ENCODE results near the gene PRDM16. TPM values are rescaled to one million over a fixed set of nuclear protein-coding genes. Genes with fewer than 3 reads are reported as not detected.

The PRDM16 gene
- total and polyA plus RNA-seq, 8 donors = 9.6 to 18.0 (median 14.7) TPM

DNA sequence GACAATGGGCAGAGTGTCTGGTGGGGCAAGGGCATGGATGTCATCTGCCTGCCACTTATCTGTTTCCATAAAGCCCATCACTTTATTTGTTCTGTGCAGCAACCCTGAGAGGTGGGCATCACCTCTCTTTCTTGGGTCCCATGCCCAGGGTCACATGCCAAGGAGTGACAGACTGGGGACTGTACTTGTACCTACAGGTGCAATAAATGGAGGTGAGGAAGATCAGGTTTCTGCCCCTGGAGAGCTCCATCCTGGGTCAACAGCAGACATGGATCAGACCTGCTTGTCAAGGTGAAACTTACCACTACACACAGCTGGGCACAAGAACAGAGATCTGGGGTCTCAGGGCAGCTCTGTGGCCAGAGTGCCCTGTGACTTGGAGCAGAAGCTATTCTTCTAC, 18.4 kb upstream of the PRDM16 start:
- DNase-seq (no peak), ATAC-seq (no peak)
- Histone ChIP-seq H3K27ac (no peak overlapping the region), H3K4me1 (no peaks in the 10 kb centered on the region), H3K4me3 (no peak overlapping the region), H3K27me3 (peaks cover 0 to 39% of the 10 kb centered on the region in 2 donors), H3K36me3 (no peaks in the 10 kb centered on the region), H3K9me3 (no peaks in the 10 kb centered on the region)
- intact Hi-C loops (cut with DNase I) = no loop called here
- TF ChIP-seq, protein P1, sequence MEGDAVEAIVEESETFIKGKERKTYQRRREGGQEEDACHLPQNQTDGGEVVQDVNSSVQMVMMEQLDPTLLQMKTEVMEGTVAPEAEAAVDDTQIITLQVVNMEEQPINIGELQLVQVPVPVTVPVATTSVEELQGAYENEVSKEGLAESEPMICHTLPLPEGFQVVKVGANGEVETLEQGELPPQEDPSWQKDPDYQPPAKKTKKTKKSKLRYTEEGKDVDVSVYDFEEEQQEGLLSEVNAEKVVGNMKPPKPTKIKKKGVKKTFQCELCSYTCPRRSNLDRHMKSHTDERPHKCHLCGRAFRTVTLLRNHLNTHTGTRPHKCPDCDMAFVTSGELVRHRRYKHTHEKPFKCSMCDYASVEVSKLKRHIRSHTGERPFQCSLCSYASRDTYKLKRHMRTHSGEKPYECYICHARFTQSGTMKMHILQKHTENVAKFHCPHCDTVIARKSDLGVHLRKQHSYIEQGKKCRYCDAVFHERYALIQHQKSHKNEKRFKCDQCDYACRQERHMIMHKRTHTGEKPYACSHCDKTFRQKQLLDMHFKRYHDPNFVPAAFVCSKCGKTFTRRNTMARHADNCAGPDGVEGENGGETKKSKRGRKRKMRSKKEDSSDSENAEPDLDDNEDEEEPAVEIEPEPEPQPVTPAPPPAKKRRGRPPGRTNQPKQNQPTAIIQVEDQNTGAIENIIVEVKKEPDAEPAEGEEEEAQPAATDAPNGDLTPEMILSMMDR (IDR thresholded peaks at IDR 0.05) = no peak

DNA sequence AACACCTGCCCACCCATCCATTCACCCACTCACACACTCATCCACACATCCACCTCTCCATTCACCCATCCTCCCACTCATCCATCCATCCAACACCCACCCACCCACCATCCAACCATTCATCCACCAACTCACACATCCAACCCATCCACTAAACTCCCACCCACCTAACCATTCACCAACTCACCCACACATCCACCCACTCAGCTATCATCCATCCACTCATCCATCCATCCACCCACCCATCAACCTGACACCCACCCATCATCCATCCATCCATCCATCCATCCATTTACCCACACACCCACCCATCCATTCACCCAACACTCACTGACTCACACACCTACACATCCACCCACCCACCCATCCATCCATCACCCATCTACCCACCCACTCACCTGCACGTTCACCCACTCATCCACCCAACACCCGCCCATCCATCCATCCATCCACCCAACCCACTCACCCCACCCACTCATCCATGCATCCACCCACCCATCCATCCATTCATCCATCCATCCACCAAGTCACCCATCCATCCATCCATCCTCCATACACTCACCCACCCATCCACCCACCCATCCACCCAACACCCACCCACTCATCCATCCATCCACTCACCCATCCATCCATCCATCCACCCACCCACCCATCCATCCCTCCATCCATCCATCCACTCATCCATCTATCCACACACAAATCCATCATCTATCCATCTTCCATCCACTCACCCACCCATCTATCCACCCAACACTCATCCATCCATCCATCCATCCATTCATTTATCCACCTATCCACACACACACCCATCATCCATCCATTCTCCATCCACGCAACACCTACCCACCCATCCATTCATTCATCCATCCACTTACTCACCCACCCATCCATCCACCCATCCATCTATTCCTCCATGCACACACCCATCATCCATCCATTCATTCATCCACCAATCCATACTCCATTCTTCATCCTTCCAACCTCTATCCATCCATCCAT, 17.4 kb upstream of the PRDM16 start:
- no peaks in the 10 kb centered on the region for H3K4me1 ChIP-seq
- no peaks in the 10 kb centered on the region for H3K36me3 ChIP-seq
- H3K9me3 ChIP-seq = no peaks in the 10 kb centered on the region
- TF ChIP-seq, protein P1 (IDR thresholded peaks at IDR 0.05) = no peak
- intact Hi-C loops (cut with DNase I) = no loop called here
- no peak overlapping the region for H3K27ac ChIP-seq
- ATAC-seq (no peak), DNase-seq (no peak)
- H3K27me3 ChIP-seq = peaks cover 0 to 39% of the 10 kb centered on the region in 2 donors
- no peak overlapping the region for H3K4me3 ChIP-seq

DNA sequence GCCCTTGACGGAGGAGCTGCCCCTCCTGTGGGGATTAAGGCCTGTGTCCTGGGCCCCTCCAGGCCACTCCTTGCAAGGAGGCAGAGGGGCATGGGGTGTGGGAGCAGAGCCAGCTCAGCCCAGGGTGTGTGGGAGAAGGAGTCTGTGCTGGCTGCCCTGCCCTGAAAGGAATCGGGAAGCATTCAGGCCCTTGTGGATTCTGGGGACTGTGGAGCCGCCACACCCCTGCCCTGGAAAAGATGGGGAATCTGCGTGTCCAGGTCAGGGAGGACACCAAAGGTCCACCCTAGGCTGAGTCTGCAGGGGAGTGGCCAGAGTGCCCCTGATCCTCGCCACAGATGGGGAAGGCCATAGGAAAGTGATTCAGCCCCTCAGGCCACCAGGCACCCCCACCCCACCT, 16.5 kb upstream of the PRDM16 start:
- Histone ChIP-seq H3K9me3 (no peaks in the 10 kb centered on the region), H3K36me3 (no peaks in the 10 kb centered on the region), H3K4me1 (no peaks in the 10 kb centered on the region), H3K4me3 (no peak overlapping the region), H3K27ac (no peak overlapping the region), H3K27me3 (peaks cover 0 to 39% of the 10 kb centered on the region in 2 donors)
- DNase-seq (peak in 2 of 4 donors; percentile 11 to 45), ATAC-seq (no peak)
- TF ChIP-seq, protein P1 (IDR thresholded peaks at IDR 0.05) = no peak
- intact Hi-C loops (cut with DNase I) = no loop called here

DNA sequence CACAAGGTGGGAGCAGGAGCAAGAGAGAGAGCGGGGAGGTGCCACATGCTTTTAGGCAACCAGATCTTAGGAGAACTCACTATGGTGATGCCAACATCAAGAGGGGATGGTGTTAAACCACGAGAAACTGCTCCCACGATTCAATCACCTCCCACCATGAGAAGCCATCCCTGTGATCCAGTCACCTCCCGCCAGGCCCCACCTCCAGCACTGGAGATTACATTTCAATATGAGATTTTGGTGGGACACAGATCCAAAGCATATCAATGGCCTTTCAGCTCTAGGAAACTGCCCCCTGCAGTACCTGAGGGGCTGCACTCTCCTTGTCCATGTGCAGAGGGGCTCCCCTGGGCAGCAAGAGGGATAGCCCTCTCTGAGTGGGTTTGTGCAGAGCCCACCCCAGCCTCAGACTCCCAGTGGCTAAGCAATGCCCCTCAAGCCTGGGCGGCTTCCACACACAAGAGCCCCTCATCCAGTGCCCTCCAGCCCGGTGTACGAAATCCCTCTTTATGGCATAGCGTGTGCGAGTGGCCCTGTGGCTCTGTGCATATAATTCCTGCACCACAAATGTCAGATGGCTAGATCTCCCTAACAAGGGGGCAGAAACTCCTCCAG, 15.5 kb upstream of the PRDM16 start:
- H3K9me3 ChIP-seq = no peaks in the 10 kb centered on the region
- ATAC-seq = no peak
- intact Hi-C loops (cut with DNase I) = no loop called here

More for the DNA sequence above, 15.5 kb upstream of the PRDM16 start:
- Histone ChIP-seq H3K27ac (no peak overlapping the region), H3K36me3 (no peaks in the 10 kb centered on the region), H3K27me3 (peaks cover 0 to 39% of the 10 kb centered on the region in 2 donors), H3K4me3 (no peak overlapping the region), H3K4me1 (no peaks in the 10 kb centered on the region)
- peak in 1 of 4 donors; percentile 16 for DNase-seq
- TF ChIP-seq, protein P1 (IDR thresholded peaks at IDR 0.05) = no peak

All from left lung (tissue), 10 donors.